Hepatocyte (in vitro differentiated cells): ENCODE results near the gene BCAP31. TPM values are rescaled to one million over a fixed set of nuclear protein-coding genes. Genes with fewer than 3 reads are reported as not detected.

ENCODE experiments used
- DNase-seq: peaks from one replicate; pipeline ENCODE4 v3.0.0-alpha.2; 2016; ENCODE audit warnings: low spot score
- H2AFZ ChIP-seq: fragments of 200-600 bp; sonication (generic); 2 replicates; pipeline ENCODE4 v1.6.0; 2016; ENCODE audit warnings: antibody characterized with exemption, mild to moderate bottlenecking
- H3K27ac ChIP-seq: fragments of 200-600 bp; sonication (generic); 2 replicates; pipeline ENCODE4 v1.5.1; 2016; ENCODE audit warnings: mild to moderate bottlenecking
- H3K27me3 ChIP-seq: fragments of 200-600 bp; sonication (generic); 2 replicates; pipeline ENCODE4 v1.6.1; 2016
- H3K36me3 ChIP-seq: fragments of 200-600 bp; sonication (generic); replicated peaks from 2 replicates; pipeline ENCODE4 v1.5.1; 2016; ENCODE audit warnings: low read depth; ENCODE audit not compliant: insufficient read depth
- H3K4me1 ChIP-seq: fragments of 200-600 bp; sonication (generic); 2 replicates; pipeline ENCODE4 v1.5.1; 2016; ENCODE audit warnings: mild to moderate bottlenecking, moderate library complexity; ENCODE audit not compliant: insufficient read depth
- H3K4me2 ChIP-seq: fragments of 200-600 bp; sonication (generic); 2 replicates; pipeline ENCODE4 v1.6.0; 2016
- H3K4me3 ChIP-seq: fragments of 200-600 bp; sonication (generic); 2 replicates; pipeline ENCODE4 v1.5.1; 2016; ENCODE audit warnings: mild to moderate bottlenecking
- H3K79me2 ChIP-seq: fragments of 200-600 bp; sonication (generic); 2 replicates; pipeline ENCODE4 v1.6.0; 2017; ENCODE audit warnings: mild to moderate bottlenecking
- H3K9me2 ChIP-seq: fragments of 200-600 bp; sonication (generic); replicated peaks from 2 replicates; pipeline ENCODE4 v1.6.0; 2017; ENCODE audit warnings: mild to moderate bottlenecking; ENCODE audit not compliant: insufficient read depth
- H3K9me3 ChIP-seq: fragments of 200-600 bp; sonication (generic); 2 replicates; pipeline ENCODE4 v1.5.1; 2016; ENCODE audit warnings: low read depth, mild to moderate bottlenecking
- H4K20me1 ChIP-seq: fragments of 200-600 bp; sonication (generic); 2 replicates; pipeline ENCODE4 v1.6.0; 2016; ENCODE audit warnings: mild to moderate bottlenecking; ENCODE audit not compliant: insufficient read depth, poor library complexity, severe bottlenecking
- EZH2 ChIP-seq: fragments of 200-600 bp; sonication (generic); IDR thresholded peaks from 2 replicates; pipeline ENCODE4 v1.6.1; 2016; ENCODE audit warnings: antibody characterized with exemption, mild to moderate bottlenecking, borderline replicate concordance
- EZH2phosphoT487 ChIP-seq: fragments of 200-600 bp; sonication (generic); IDR thresholded peaks from one replicate; pipeline ENCODE4 v1.6.1; 2018; ENCODE audit warnings: antibody characterized with exemption, mild to moderate bottlenecking, low read depth, moderate library complexity; ENCODE audit not compliant: unreplicated experiment, severe bottlenecking
- WGBS: methylation state at CpG from one replicate; pipeline ENCODE4 v1.1.6; 2016; ENCODE audit warnings: low lambda C conversion rate; ENCODE audit errors: missing lambda C conversion rate; 5-methylcytosine and 5-hydroxymethylcytosine counted together
- polyA plus RNA-seq: library from polyadenylated mRNA; unstranded; fragments of >200 nt; fragmentation: Nextera tagmentation; extraction: Ambion mirVana; gene quantifications from 2 replicates; pipeline ENCODE4 v1.2.1, GENCODE V29; 2016
- total RNA-seq: library from RNA; depleted of rRNA; stranded (reverse); fragments of >200 nt; gene quantifications from 2 replicates; pipeline ENCODE4 v1.2.3, GENCODE V29; 2014
- TF ChIP-seq, protein P1 (sequence below): fragments of 200-600 bp; sonication (generic); IDR thresholded peaks from 2 replicates; pipeline ENCODE4 v1.5.1; 2016; ENCODE audit warnings: antibody characterized with exemption, mild to moderate bottlenecking; ENCODE audit not compliant: poor library complexity

The BCAP31 gene
- total and polyA plus RNA-seq, 2 experiments from 2014 or later = 146 to 351 TPM

DNA sequence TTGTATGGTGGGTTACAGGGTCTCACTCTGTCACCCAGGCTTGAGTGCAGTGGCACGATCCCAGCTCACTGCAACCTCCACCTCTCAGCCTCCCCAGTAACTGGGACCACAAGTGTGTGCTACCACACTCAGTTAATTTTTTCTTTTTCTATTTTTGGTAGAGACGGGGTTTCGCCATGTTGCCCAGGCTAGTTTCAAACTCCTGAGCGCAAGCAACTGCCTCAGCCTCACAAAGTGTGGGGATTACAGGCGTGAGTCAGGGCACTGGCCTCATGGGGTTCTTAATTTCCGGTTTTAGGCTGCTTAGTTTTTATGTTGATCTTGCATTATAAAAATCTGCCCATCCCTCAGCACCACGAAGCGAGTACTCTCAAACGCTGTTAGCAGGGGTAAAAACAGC lies 6.7 kb downstream of the BCAP31 start:
- H3K36me3 ChIP-seq = no peaks in the 10 kb centered on the region
- H3K4me2 ChIP-seq = no peak overlapping the region
- H3K27ac ChIP-seq = no peak overlapping the region
- H3K9me3 ChIP-seq = no peaks in the 10 kb centered on the region
- peaks cover 25% of the 10 kb centered on the region for H3K79me2 ChIP-seq
- H3K27me3 ChIP-seq = no peaks in the 10 kb centered on the region
- 87% methylated on average over 9 of the region's 9 CpGs for WGBS
- H4K20me1 ChIP-seq = peaks cover under 1% of the 10 kb centered on the region
- TF ChIP-seq EZH2 (no peak), EZH2phosphoT487 (no peak)
- TF ChIP-seq, protein P1, sequence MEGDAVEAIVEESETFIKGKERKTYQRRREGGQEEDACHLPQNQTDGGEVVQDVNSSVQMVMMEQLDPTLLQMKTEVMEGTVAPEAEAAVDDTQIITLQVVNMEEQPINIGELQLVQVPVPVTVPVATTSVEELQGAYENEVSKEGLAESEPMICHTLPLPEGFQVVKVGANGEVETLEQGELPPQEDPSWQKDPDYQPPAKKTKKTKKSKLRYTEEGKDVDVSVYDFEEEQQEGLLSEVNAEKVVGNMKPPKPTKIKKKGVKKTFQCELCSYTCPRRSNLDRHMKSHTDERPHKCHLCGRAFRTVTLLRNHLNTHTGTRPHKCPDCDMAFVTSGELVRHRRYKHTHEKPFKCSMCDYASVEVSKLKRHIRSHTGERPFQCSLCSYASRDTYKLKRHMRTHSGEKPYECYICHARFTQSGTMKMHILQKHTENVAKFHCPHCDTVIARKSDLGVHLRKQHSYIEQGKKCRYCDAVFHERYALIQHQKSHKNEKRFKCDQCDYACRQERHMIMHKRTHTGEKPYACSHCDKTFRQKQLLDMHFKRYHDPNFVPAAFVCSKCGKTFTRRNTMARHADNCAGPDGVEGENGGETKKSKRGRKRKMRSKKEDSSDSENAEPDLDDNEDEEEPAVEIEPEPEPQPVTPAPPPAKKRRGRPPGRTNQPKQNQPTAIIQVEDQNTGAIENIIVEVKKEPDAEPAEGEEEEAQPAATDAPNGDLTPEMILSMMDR = no peak
- no peak overlapping the region for H3K4me3 ChIP-seq
- H2AFZ ChIP-seq = no peak overlapping the region
- peaks cover 7% of the 10 kb centered on the region for H3K4me1 ChIP-seq
- DNase-seq = no peak
- H3K9me2 ChIP-seq = no peaks in the 10 kb centered on the region

DNA sequence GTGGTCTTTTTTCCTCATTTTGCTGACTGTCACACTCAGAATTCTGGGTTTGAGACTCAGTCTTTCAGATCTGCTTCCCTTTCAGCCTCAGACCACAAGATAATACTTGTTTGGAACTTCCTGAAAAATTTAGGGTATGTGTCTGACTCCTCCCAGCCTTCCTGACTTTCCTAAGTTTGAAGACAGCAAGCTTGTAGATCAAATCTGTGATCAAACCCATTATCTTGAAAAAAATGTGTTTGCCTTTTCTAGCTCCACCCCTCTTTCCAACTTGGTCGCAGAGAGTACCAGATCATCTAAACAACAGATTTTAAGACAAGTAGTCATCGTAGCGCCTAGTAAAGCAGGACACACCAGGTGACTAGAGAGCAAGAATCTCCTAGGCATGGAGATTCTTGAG lies 9.9 kb downstream of the BCAP31 start:
- Histone ChIP-seq H3K27ac (no peak overlapping the region), H3K9me3 (no peaks in the 10 kb centered on the region), H2AFZ (no peak overlapping the region), H3K27me3 (no peaks in the 10 kb centered on the region), H3K4me2 (no peak overlapping the region), H4K20me1 (no peaks in the 10 kb centered on the region), H3K9me2 (no peaks in the 10 kb centered on the region), H3K36me3 (no peaks in the 10 kb centered on the region), H3K4me1 (no peaks in the 10 kb centered on the region), H3K79me2 (no peaks in the 10 kb centered on the region), H3K4me3 (no peak overlapping the region)
- WGBS = 76% methylated on average over 3 of the region's 3 CpGs
- DNase-seq = no peak
- TF ChIP-seq, protein P1 = no peak
- no peak for TF ChIP-seq EZH2phosphoT487

DNA sequence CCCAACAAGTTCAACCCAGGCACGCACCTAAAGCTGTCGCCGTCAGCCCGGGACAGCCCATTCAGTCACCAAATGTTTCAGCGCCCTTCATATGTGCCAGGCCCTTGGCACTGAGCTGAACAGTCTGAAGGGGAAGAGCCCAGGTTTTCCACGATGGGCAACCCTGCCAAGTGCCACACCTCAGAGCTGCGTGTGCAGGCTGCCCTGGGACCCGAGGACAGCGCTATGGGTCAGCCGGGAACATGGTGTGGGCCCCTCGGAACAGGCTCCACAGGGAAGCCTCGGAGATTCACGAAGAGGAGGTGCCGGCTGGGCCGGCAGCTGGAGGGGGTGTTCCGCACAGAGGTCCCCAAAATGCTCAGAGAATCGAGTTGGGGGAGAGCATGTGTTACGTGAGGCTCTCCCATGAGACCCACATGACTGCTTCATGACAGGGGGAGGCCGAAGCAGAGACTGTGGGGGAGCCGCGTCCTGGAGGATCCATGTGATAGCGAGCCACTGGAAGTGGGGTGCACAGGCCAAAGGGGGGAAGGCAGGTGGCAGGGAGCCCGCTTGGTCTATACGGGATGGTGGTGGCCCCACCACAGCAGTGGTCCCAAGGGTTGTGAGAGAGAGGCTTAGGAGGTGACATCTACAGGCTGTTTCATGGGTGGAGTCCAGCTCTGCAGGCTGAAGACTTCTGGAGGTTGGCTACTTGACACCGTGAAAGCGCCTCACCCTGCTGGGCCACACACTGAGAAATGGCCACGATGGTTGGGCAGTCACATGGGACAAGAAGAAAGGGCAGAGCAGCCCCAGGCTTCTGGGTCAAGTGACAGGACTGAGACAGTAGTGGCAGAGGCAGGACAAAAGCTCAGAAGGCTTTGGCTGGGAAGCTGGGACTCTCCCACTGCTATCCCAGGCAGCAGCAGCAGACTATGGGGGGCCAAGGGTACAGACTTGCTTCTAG lies 14.2 kb downstream of the BCAP31 start:
- Histone ChIP-seq H4K20me1 (no peaks in the 10 kb centered on the region), H3K4me1 (no peaks in the 10 kb centered on the region), H3K27ac (no peak overlapping the region), H3K9me3 (no peaks in the 10 kb centered on the region), H3K79me2 (no peaks in the 10 kb centered on the region), H2AFZ (no peak overlapping the region), H3K4me2 (no peak overlapping the region), H3K36me3 (no peaks in the 10 kb centered on the region), H3K4me3 (no peak overlapping the region), H3K9me2 (no peaks in the 10 kb centered on the region), H3K27me3 (no peaks in the 10 kb centered on the region)
- TF ChIP-seq EZH2 (no peak), EZH2phosphoT487 (no peak)
- TF ChIP-seq, protein P1 = no peak
- DNase-seq = no peak
- 87% methylated on average over 26 of the region's 27 CpGs for WGBS
